Chondrocyte (in vitro differentiated cells): ENCODE measurements around the gene TXNDC8. TPM values are rescaled to one million over a fixed set of nuclear protein-coding genes. Genes with fewer than 3 reads are reported as not detected.

Source experiments
- DNase-seq: peaks from one replicate; pipeline ENCODE4 v3.0.0; 2021; ENCODE audit warnings: mixed read lengths, low spot score
- H3K27ac Mint-ChIP-seq: one replicate; pipeline ENCODE4 v1.8.0; 2021; ENCODE audit warnings: mild to moderate bottlenecking, moderate library complexity, mixed read lengths; ENCODE audit not compliant: unreplicated experiment
- H3K27me3 Mint-ChIP-seq: 2 replicates; pipeline ENCODE4 v1.8.0; 2021; ENCODE audit warnings: low read depth, mixed read lengths
- H3K36me3 Mint-ChIP-seq: 2 replicates; pipeline ENCODE4 v1.8.0; 2021; ENCODE audit warnings: low read depth, mixed read lengths
- H3K4me1 Mint-ChIP-seq: 2 replicates; pipeline ENCODE4 v1.8.0; 2021; ENCODE audit warnings: low read depth, mild to moderate bottlenecking, mixed read lengths
- H3K4me3 Mint-ChIP-seq: one replicate; pipeline ENCODE4 v1.8.0; 2021; ENCODE audit warnings: mild to moderate bottlenecking, moderate library complexity, mixed read lengths; ENCODE audit not compliant: unreplicated experiment
- H3K9me3 Mint-ChIP-seq: 2 replicates; pipeline ENCODE4 v1.8.0; 2021; ENCODE audit warnings: low read depth, mixed read lengths
- total RNA-seq: library from RNA; stranded (reverse); gene quantifications from 3 replicates; pipeline ENCODE4 v1.2.1, GENCODE V29; 2021
- TF ChIP-seq, protein P1 (sequence below): fragments of 200-600 bp; sonication (generic); IDR thresholded peaks from 2 replicates; pipeline ENCODE4 v1.5.0; 2021; ENCODE audit warnings: antibody characterized with exemption, mild to moderate bottlenecking, moderate library complexity

Gene TXNDC8
- total RNA-seq, 1 donor from 2014 or later = not detected

DNA sequence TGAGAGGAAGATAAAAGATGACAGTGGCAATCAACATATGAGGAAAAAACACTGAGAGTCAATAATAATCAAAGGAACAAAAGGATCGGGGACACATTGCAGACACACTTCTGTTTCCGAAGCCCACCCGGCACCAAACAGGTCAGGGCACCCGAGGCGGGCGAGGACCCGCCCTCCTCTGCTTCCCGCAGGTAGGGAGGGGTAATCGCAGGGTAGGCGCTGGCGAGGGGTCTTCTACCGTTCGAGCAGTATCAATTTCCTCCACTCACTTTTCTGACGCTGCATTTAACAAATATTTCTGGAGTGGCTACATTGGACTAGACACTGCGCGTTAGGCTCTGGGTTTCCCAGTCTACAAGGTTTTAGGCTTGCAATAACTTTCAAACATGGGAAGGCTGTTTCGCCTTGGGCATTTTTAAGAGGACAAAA is 82.6 kb downstream of the TXNDC8 start:
- H3K4me1 Mint-ChIP-seq = peaks cover 51% of the 10 kb centered on the region
- peaks cover 2% of the 10 kb centered on the region for H3K36me3 Mint-ChIP-seq
- DNase-seq = no peak
- TF ChIP-seq, protein P1, sequence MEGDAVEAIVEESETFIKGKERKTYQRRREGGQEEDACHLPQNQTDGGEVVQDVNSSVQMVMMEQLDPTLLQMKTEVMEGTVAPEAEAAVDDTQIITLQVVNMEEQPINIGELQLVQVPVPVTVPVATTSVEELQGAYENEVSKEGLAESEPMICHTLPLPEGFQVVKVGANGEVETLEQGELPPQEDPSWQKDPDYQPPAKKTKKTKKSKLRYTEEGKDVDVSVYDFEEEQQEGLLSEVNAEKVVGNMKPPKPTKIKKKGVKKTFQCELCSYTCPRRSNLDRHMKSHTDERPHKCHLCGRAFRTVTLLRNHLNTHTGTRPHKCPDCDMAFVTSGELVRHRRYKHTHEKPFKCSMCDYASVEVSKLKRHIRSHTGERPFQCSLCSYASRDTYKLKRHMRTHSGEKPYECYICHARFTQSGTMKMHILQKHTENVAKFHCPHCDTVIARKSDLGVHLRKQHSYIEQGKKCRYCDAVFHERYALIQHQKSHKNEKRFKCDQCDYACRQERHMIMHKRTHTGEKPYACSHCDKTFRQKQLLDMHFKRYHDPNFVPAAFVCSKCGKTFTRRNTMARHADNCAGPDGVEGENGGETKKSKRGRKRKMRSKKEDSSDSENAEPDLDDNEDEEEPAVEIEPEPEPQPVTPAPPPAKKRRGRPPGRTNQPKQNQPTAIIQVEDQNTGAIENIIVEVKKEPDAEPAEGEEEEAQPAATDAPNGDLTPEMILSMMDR = no peak
- no peaks in the 10 kb centered on the region for H3K27me3 Mint-ChIP-seq
- no peaks in the 10 kb centered on the region for H3K9me3 Mint-ChIP-seq
- peak overlapping the region; percentile 93 for H3K27ac Mint-ChIP-seq
- H3K4me3 Mint-ChIP-seq = peak overlapping the region; percentile 92

DNA sequence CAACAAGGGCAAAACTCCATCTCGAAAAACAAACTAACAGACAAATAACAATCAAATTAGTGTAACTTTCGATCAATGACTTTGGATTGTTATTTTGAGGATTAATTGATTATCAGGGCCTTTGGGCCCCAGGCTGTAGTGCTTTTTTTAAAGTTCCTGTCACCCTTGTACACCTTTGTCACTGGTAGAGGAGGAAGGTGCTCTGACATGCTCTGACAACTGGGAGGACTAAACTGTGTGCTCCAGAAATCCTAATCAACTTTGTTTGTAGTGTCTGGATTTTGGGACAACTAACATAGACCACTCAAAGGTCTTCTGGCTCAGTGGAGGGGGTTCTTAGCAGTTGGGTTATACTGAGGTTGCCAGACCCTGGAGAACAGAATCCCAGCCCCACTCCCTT is 83.2 kb downstream of the TXNDC8 start:
- H3K27me3 Mint-ChIP-seq = no peaks in the 10 kb centered on the region
- no peaks in the 10 kb centered on the region for H3K9me3 Mint-ChIP-seq
- H3K36me3 Mint-ChIP-seq = peaks cover 4% of the 10 kb centered on the region
- TF ChIP-seq, protein P1 = no peak
- H3K4me1 Mint-ChIP-seq = peaks cover 51% of the 10 kb centered on the region
- peak overlapping the region; percentile 93 for H3K27ac Mint-ChIP-seq
- peak overlapping the region; percentile 92 for H3K4me3 Mint-ChIP-seq
- no peak for DNase-seq

Other genes starting within 250 kb of the TXNDC8 start
- gene C9orf152, start 129.7 kb downstream of the TXNDC8 start, total RNA-seq = not detected in 3 replicates
- 172 to 257 TPM (median 188 TPM) in 3 replicates for gene TXN, start 81.4 kb downstream of the TXNDC8 start, total RNA-seq
- gene SVEP1, start 241.9 kb upstream of the TXNDC8 start, total RNA-seq = 0.72 to 2.0 TPM (median 0.90 TPM) in 3 replicates